ENCODE measurements around the gene LRIG2.
"Not testable (repeated sequence)": the region's sequence is repeated elsewhere in the genome, so short reads cannot be mapped to it uniquely, and the experiment has no call there.

DNA sequence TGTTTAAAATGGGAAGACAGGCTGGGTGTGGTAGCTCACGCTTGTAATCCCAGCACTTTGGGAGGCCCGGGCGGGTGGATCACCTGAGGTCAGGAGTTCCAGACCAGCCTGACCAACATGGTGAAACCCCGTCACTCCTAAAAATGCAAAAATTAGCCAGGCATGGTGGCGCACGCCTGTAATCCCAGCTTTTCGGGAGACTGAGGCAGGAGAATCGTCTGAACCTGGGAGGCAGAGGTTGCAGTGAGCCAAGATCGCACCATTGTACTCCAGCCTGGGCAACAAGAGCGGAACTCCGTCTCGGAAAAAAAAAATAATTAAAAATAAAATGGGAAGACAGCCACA lies 29.9 kb upstream of the LRIG2 start:
- TF ChIP-seq, protein P1, sequence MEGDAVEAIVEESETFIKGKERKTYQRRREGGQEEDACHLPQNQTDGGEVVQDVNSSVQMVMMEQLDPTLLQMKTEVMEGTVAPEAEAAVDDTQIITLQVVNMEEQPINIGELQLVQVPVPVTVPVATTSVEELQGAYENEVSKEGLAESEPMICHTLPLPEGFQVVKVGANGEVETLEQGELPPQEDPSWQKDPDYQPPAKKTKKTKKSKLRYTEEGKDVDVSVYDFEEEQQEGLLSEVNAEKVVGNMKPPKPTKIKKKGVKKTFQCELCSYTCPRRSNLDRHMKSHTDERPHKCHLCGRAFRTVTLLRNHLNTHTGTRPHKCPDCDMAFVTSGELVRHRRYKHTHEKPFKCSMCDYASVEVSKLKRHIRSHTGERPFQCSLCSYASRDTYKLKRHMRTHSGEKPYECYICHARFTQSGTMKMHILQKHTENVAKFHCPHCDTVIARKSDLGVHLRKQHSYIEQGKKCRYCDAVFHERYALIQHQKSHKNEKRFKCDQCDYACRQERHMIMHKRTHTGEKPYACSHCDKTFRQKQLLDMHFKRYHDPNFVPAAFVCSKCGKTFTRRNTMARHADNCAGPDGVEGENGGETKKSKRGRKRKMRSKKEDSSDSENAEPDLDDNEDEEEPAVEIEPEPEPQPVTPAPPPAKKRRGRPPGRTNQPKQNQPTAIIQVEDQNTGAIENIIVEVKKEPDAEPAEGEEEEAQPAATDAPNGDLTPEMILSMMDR (conservative IDR thresholded peaks at IDR 0.05; ENCODE audit: low read depth, low read length) = not testable (repeated sequence)
- TF ChIP-seq EZH2 (IDR thresholded peaks at IDR 0.05; ENCODE audit: low read length, unreplicated experiment) = not testable (repeated sequence)

Data from PC-3 (cell line).